MCF 10A (cell line): Measurements from ENCODE around the gene EVC2. TPM values are rescaled to one million over a fixed set of nuclear protein-coding genes. Genes with fewer than 3 reads are reported as not detected.

ENCODE experiments used
- BruUV-seq: library from RNA; stranded (reverse); fragments of 400-500 nt; replicated peaks from 2 replicates; lab custom pipeline; 2021; lab: Mats Ljungman, UMichigan
- CTCF ChIA-PET: fragments of 300-600 bp; sonication (Branson Sonifier 250); formaldehyde crosslinking; extraction: SDS; loops from one replicate; lab custom pipeline; 2021; ENCODE audit warnings: antibody characterized with exemption, inconsistent platforms; lab: Yijun Ruan, JAX
- POLR2A ChIA-PET: fragments of 300-600, 350-650 bp; sonication (Branson Sonifier 250); formaldehyde crosslinking; extraction: SDS; loops from one replicate; lab custom pipeline; 2020; ENCODE audit warnings: antibody characterized with exemption, inconsistent platforms; lab: Yijun Ruan, JAX
- DNase-seq: peaks from one replicate; pipeline ENCODE4 v3.0.0-alpha.2; 2018; ENCODE audit not compliant: unreplicated experiment
- H3K27ac Mint-ChIP-seq: one replicate; pipeline ENCODE4 v1.8.0; 2022; ENCODE audit warnings: mild to moderate bottlenecking, low read depth, mixed read lengths; ENCODE audit not compliant: unreplicated experiment
- H3K27me3 Mint-ChIP-seq: one replicate; pipeline ENCODE4 v1.8.0; 2022; ENCODE audit warnings: mixed read lengths; ENCODE audit not compliant: insufficient read depth, unreplicated experiment
- H3K36me3 Mint-ChIP-seq: one replicate; pipeline ENCODE4 v1.8.0; 2022; ENCODE audit warnings: mild to moderate bottlenecking, moderate library complexity, mixed read lengths; ENCODE audit not compliant: insufficient read depth, unreplicated experiment
- H3K4me1 Mint-ChIP-seq: one replicate; pipeline ENCODE4 v1.8.0; 2022; ENCODE audit warnings: mixed read lengths; ENCODE audit not compliant: insufficient read depth, unreplicated experiment
- H3K4me3 Mint-ChIP-seq: one replicate; pipeline ENCODE4 v1.8.0; 2022; ENCODE audit warnings: mild to moderate bottlenecking, moderate library complexity, mixed read lengths; ENCODE audit not compliant: unreplicated experiment
- H3K9me3 Mint-ChIP-seq: one replicate; pipeline ENCODE4 v1.8.0; 2022; ENCODE audit warnings: mixed read lengths; ENCODE audit not compliant: unreplicated experiment
- CTCF ChIP-seq: fragments of 200-600 bp; IDR thresholded peaks from one replicate; pipeline ENCODE4 v1.8.0; 2022; ENCODE audit warnings: antibody characterized with exemption, mild to moderate bottlenecking; ENCODE audit not compliant: unreplicated experiment
- intact Hi-C: fragments of 100-400 bp; cut with micrococcal nuclease; formaldehyde crosslinking; loops from 2 replicates; pipeline ENCODE4 v1.14.1; 2022
- total RNA-seq: library from RNA; stranded (reverse); gene quantifications from 2 replicates; pipeline ENCODE4 v1.2.3, GENCODE V29; 2022

EVC2 gene
- total RNA-seq, 1 experiment from 2014 or later: 5.5 TPM

GRCh38 chr4:5707366-5707765 lies 993 bp downstream of the EVC2 start:
- Mint-ChIP-seq H3K36me3 (no peaks in the 10 kb centered on the region), H3K4me1 (peaks cover 29% of the 10 kb centered on the region), H3K27me3 (no peaks in the 10 kb centered on the region), H3K27ac (peak overlapping the region; percentile 51), H3K9me3 (no peaks in the 10 kb centered on the region), H3K4me3 (peak overlapping the region; percentile 69)
- no peak for TF ChIP-seq CTCF
- CTCF ChIA-PET: interaction anchor here (0.6 to 0.7 kb wide), 4 partner anchors 83 to 1800 kb away, joined by 3 to 6 read pairs (median 3); no protein-coding TSS in a partner anchor
- no peak for DNase-seq
- no TSS peak for BruUV-seq
- POLR2A ChIA-PET: interaction anchor here (0.6 kb wide), 1 partner anchor 53 kb away, joined by 3 read pairs; no protein-coding TSS in a partner anchor
- intact Hi-C loops: no loop called here

- Mint-ChIP-seq H3K9me3 (no peaks in the 10 kb centered on the region), H3K27ac (peak overlapping the region; percentile 51), H3K4me3 (peak overlapping the region; percentile 69), H3K27me3 (no peaks in the 10 kb centered on the region), H3K4me1 (peaks cover 26% of the 10 kb centered on the region), H3K36me3 (no peaks in the 10 kb centered on the region)
- POLR2A ChIA-PET: no interaction called here
- BruUV-seq: no TSS peak
- TF ChIP-seq CTCF: no peak
- DNase-seq: no peak
- CTCF ChIA-PET: interaction anchor here (0.5 to 0.6 kb wide), 3 partner anchors 91 to 1800 kb away, joined by 3 to 4 read pairs (median 3); no protein-coding TSS in a partner anchor
- intact Hi-C loops: no loop called here
These were observed 1.7 kb downstream of the EVC2 start for GRCh38 chr4:5706486-5707290.

GRCh38 chr4:5705647-5706320 lies 2.6 kb downstream of the EVC2 start:
- no peaks in the 10 kb centered on the region for H3K9me3 Mint-ChIP-seq
- H3K27me3 Mint-ChIP-seq: no peaks in the 10 kb centered on the region
- H3K4me1 Mint-ChIP-seq: peaks cover 25% of the 10 kb centered on the region
- ChIA-PET CTCF (interaction anchor here (0.5 kb wide), 1 partner anchor 557 kb away, joined by 4 read pairs; no protein-coding TSS in a partner anchor), POLR2A (no interaction called here)
- no peak for DNase-seq
- no peaks in the 10 kb centered on the region for H3K36me3 Mint-ChIP-seq
- BruUV-seq: no TSS peak
- H3K4me3 Mint-ChIP-seq: no peak overlapping the region
- intact Hi-C loops: no loop called here
- H3K27ac Mint-ChIP-seq: no peak overlapping the region
- TF ChIP-seq CTCF: no peak

- Mint-ChIP-seq H3K27me3 (no peaks in the 10 kb centered on the region), H3K27ac (no peak overlapping the region), H3K9me3 (no peaks in the 10 kb centered on the region), H3K4me3 (no peak overlapping the region), H3K4me1 (peaks cover 15% of the 10 kb centered on the region), H3K36me3 (no peaks in the 10 kb centered on the region)
- no peak for TF ChIP-seq CTCF
- intact Hi-C loops: no loop called here
- ChIA-PET POLR2A (no interaction called here), CTCF (interaction anchor here (0.6 kb wide), 1 partner anchor 332 kb away, joined by 4 read pairs; no protein-coding TSS in a partner anchor)
- DNase-seq: no peak
- no TSS peak for BruUV-seq
These were observed 4.1 kb downstream of the EVC2 start for GRCh38 chr4:5704276-5704675.
